Uterus (tissue), 2 donors: Measurements from ENCODE around the gene PDAP1.

Experiments
- CTCF ChIP-seq, 4 experiments: fragments of 200-600 bp in 2 of 4; fragments of 450-650 bp in 2 of 4; sonication (generic) in 2 of 4; IDR thresholded peaks; one replicate each; pipeline ENCODE4 v1.5.1; 2016 to 2019; ENCODE audit warnings: antibody characterized with exemption in 4 of 4, mild to moderate bottlenecking in 2 of 4, moderate library complexity in 1 of 4
- POLR2A ChIP-seq, 2 donors: fragments of 450-650 bp; IDR thresholded peaks; one replicate each; pipeline ENCODE4 v1.6.1; 2016; ENCODE audit warnings: antibody characterized with exemption in 2 of 2, mild to moderate bottlenecking in 1 of 2, moderate library complexity in 1 of 2

GRCh38 chr7:99397297-99397983, 11.0 kb downstream of the PDAP1 start:
- TF ChIP-seq POLR2A (IDR thresholded peaks at IDR 0.05) (no peak), CTCF (IDR thresholded peaks at IDR 0.05) (no peak)
